ENCODE measurements around the gene USP25. TPM values are rescaled to one million over a fixed set of nuclear protein-coding genes. Genes with fewer than 3 reads are reported as not detected.

Gene USP25
- total and polyA plus RNA-seq, 9 of the 15 experiments (the other 6 are each of a cell fraction or from before 2014, with no cell fraction given) = 7.8 to 44.9 (median 31.4) TPM

DNA sequence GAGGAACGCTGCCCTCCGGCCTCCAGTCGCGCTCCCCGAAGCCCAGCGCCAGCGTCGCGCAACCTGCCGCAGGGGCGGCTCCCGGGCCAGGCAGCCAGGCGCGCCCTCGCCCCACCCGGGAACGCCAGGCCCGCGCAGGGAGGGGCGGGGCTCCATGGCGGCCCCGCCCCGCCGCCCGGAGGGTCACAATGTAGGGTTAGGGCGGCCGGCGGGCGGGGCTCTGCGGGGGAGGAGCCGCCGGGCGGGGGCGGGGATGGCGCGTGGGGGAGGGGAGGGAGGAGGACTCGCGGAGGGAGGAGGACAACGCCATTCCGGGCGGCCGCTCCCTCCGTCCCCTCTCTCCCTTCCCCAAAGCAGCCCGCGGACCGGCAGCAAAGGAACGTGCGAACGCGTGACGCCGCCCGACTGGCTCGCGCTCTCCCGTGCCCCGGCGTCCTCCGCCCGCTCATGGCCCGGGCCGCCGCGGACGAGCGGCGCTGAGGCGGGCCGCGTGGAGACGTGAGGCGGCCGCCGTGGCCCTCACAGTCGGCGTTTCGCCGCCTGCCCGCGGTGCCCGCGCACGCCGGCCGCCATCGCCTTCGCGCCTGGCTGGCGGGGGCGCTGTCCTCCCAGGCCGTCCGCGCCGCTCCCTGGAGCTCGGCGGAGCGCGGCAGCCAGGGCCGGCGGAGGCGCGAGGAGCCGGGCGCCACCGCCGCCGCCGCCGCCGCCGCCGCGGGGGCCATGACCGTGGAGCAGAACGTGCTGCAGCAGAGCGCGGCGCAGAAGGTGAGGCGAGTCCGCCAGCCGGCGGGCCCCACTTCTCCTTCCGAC, at the start of gene USP25 (continued):
- TF ChIP-seq ADNP (tag; IDR thresholded peaks at IDR 0.05) (no peak), CTBP1 (IDR thresholded peaks at IDR 0.05; ENCODE audit: borderline replicate concordance) (peak; percentile 48), MTA2 (IDR thresholded peaks at IDR 0.05; ENCODE audit: low read depth) (no peak), ZNF717 (CRISPR knock-in tag; IDR thresholded peaks at IDR 0.05) (no peak), ZNF395 (CRISPR knock-in tag; IDR thresholded peaks at IDR 0.05) (no peak), SAFB (IDR thresholded peaks at IDR 0.05; ENCODE audit: borderline replicate concordance, low read depth, low read length) (peak; percentile 78), TFAP4 (CRISPR knock-in tag; IDR thresholded peaks at IDR 0.05; ENCODE audit: borderline replicate concordance) (0 out of 2 replicates have a peak, but pooled peaks have one; percentile 49), KLF1 (tag; IDR thresholded peaks at IDR 0.05) (no peak), NONO (IDR thresholded peaks at IDR 0.05; ENCODE audit: low read depth in 2 of 2, low read length in 1 of 2) (peak; percentile 61 to 85; a peak in 3 of 4 replicates), KDM1A (IDR thresholded peaks at IDR 0.05) (no peak), ILF3 (IDR thresholded peaks at IDR 0.05; ENCODE audit: borderline replicate concordance) (0 out of 2 replicates have a peak, but pooled peaks have one; percentile 40), HMGXB4 (CRISPR knock-in tag; IDR thresholded peaks at IDR 0.05) (peak; percentile 68; the same call in 1 of the 2 replicates), ZNF57 (CRISPR knock-in tag; IDR thresholded peaks at IDR 0.05) (no peak), HNRNPLL (IDR thresholded peaks at IDR 0.05; ENCODE audit: low read depth, low read length, poor library complexity, severe bottlenecking) (peak; percentile 59), ZNF133 (CRISPR knock-in tag; IDR thresholded peaks at IDR 0.05) (no peak), PHF21A (IDR thresholded peaks at IDR 0.05; ENCODE audit: borderline replicate concordance, low read depth) (no peak), CAMTA2 (CRISPR knock-in tag; conservative IDR thresholded peaks at IDR 0.05) (no peak), SRSF9 (IDR thresholded peaks at IDR 0.05; ENCODE audit: borderline replicate concordance, low read depth, low read length) (no peak)
- TF ChIP-seq, protein P1, sequence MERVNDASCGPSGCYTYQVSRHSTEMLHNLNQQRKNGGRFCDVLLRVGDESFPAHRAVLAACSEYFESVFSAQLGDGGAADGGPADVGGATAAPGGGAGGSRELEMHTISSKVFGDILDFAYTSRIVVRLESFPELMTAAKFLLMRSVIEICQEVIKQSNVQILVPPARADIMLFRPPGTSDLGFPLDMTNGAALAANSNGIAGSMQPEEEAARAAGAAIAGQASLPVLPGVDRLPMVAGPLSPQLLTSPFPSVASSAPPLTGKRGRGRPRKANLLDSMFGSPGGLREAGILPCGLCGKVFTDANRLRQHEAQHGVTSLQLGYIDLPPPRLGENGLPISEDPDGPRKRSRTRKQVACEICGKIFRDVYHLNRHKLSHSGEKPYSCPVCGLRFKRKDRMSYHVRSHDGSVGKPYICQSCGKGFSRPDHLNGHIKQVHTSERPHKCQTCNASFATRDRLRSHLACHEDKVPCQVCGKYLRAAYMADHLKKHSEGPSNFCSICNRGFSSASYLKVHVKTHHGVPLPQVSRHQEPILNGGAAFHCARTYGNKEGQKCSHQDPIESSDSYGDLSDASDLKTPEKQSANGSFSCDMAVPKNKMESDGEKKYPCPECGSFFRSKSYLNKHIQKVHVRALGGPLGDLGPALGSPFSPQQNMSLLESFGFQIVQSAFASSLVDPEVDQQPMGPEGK (CRISPR knock-in tag; IDR thresholded peaks at IDR 0.05; ENCODE audit: borderline replicate concordance) = no peak
